Endothelial cell of umbilical vein (primary cell): ENCODE measurements around the gene NR4A3. TPM values are rescaled to one million over a fixed set of nuclear protein-coding genes. Genes with fewer than 3 reads are reported as not detected.

Experiments
- BruUV-seq: library from RNA; stranded (reverse); fragments of 400-500 nt; replicated peaks from 2 replicates; lab custom pipeline; 2021; lab: Mats Ljungman, UMichigan
- CTCF ChIA-PET: fragments of 300-600, 350-600 bp; sonication (Branson Sonifier 250); formaldehyde crosslinking; loops from one replicate; lab custom pipeline; 2021; ENCODE audit warnings: antibody characterized with exemption, inconsistent platforms; lab: Charles Lee
- POLR2A ChIA-PET: fragments of 300-600, 350-600 bp; sonication (Branson Sonifier 250); formaldehyde crosslinking; loops from one replicate; lab custom pipeline; 2021; ENCODE audit warnings: antibody characterized with exemption, inconsistent platforms; lab: Charles Lee
- DNase-seq: peaks from one replicate; pipeline ENCODE4 v3.0.0-alpha.2; 2011; ENCODE audit warnings: low read depth, low spot score
- FAIRE-seq: peaks from 2 replicates; lab custom pipeline; 2011; peaks lifted over from hg19 to GRCh38; lab: Jason Lieb, UNC
- H2AFZ ChIP-seq: 2 replicates; pipeline ENCODE4 v1.6.0; 2012; ENCODE audit warnings: low read depth, low read length, control low read depth, inconsistent platforms
- H3K27ac ChIP-seq: 2 replicates; pipeline ENCODE4 v1.5.1; 2011; ENCODE audit warnings: low read depth, mild to moderate bottlenecking, control low read depth, low read length, moderate library complexity; ENCODE audit not compliant: insufficient read depth
- H3K27me3 ChIP-seq, 2 experiments: 2 replicates each; pipeline versions ENCODE4 v1.6.0 to v1.6.1; 2011; ENCODE audit warnings: low read length in 2 of 2, mixed read lengths in 1 of 2; ENCODE audit not compliant: control insufficient read depth in 2 of 2, insufficient read depth in 2 of 2
- H3K36me3 ChIP-seq, 2 experiments: 2 replicates in 1 of 2; 3 replicates in 1 of 2; pipeline ENCODE4 v1.5.1; 2011; ENCODE audit warnings: low read length in 2 of 2, mild to moderate bottlenecking in 1 of 2, moderate library complexity in 1 of 2; ENCODE audit not compliant: control insufficient read depth in 2 of 2, insufficient read depth in 2 of 2; ENCODE audit errors: extremely low read depth in 1 of 2
- H3K4me1 ChIP-seq: 3 replicates; pipeline ENCODE4 v1.5.1; 2011; ENCODE audit warnings: mild to moderate bottlenecking, low read length; ENCODE audit not compliant: control insufficient read depth, insufficient read depth; ENCODE audit errors: extremely low read depth
- H3K4me2 ChIP-seq: 2 replicates; pipeline ENCODE4 v1.6.1; 2011; ENCODE audit warnings: low read length, control low read depth, mixed read lengths; ENCODE audit not compliant: insufficient read depth
- H3K4me3 ChIP-seq, 3 experiments: fragments of 200-600 bp in 1 of 3; sonication (generic), shearing (Covaris generic) in 1 of 3; replicated peaks in 1 of 3; 2 replicates each; pipeline ENCODE4 v1.5.1; 2011 to 2016; ENCODE audit warnings: control low read depth in 3 of 3, low read length in 3 of 3, mild to moderate bottlenecking in 2 of 3, inconsistent platforms in 1 of 3, low read depth in 1 of 3, moderate library complexity in 1 of 3; ENCODE audit not compliant: insufficient read depth in 1 of 3
- H3K79me2 ChIP-seq: 2 replicates; pipeline ENCODE4 v1.6.0; 2012; ENCODE audit warnings: low read length, inconsistent platforms; ENCODE audit not compliant: control insufficient read depth, insufficient read depth
- H3K9ac ChIP-seq: replicated peaks from 2 replicates; pipeline ENCODE3; 2011; ENCODE audit warnings: low read length, control low read depth; ENCODE audit not compliant: insufficient read depth; ENCODE audit errors: extremely low read depth
- H3K9me1 ChIP-seq: replicated peaks from 3 replicates; pipeline ENCODE4 v1.6.0; 2011; ENCODE audit warnings: mild to moderate bottlenecking, low read length; ENCODE audit not compliant: control insufficient read depth, insufficient read depth; ENCODE audit errors: extremely low read depth
- H3K9me3 ChIP-seq: replicated peaks from 2 replicates; pipeline ENCODE4 v1.5.1; 2012; ENCODE audit warnings: low read length, inconsistent platforms; ENCODE audit not compliant: control insufficient read depth, insufficient read depth
- H4K20me1 ChIP-seq: replicated peaks from 2 replicates; pipeline ENCODE3; 2011; ENCODE audit warnings: mild to moderate bottlenecking, low read length; ENCODE audit not compliant: control insufficient read depth, insufficient read depth; ENCODE audit errors: extremely low read depth
- CTCF ChIP-seq, 2 donors: IDR thresholded peaks; 1 replicate in 1 of 2; 2 replicates in 1 of 2; pipeline ENCODE4 v1.5.1; 2011; ENCODE audit warnings: low read length in 2 of 2, mild to moderate bottlenecking in 2 of 2, moderate library complexity in 2 of 2, control low read depth in 1 of 2, inconsistent platforms in 1 of 2, low read depth in 1 of 2; ENCODE audit not compliant: insufficient read depth in 1 of 2; ENCODE audit errors: extremely low read depth in 1 of 2
- EZH2 ChIP-seq: IDR thresholded peaks from 2 replicates; pipeline ENCODE4 v1.6.1; 2012; ENCODE audit warnings: borderline replicate concordance, low read depth, mild to moderate bottlenecking, moderate library complexity, low read length, inconsistent platforms; ENCODE audit not compliant: severe bottlenecking
- FOS ChIP-seq: IDR thresholded peaks from 2 replicates; pipeline ENCODE4 v1.6.1; 2011; ENCODE audit warnings: mild to moderate bottlenecking, low read length, moderate library complexity, borderline replicate concordance; ENCODE audit not compliant: insufficient read depth
- GATA2 ChIP-seq: IDR thresholded peaks from 2 replicates; pipeline ENCODE4 v1.7.0; 2011; ENCODE audit warnings: low read depth, mild to moderate bottlenecking, moderate library complexity, mixed read lengths, low read length; ENCODE audit not compliant: insufficient read length, insufficient read depth
- JUN ChIP-seq: IDR thresholded peaks from 2 replicates; pipeline ENCODE4 v1.6.1; 2011; ENCODE audit warnings: borderline replicate concordance, low read depth; ENCODE audit not compliant: insufficient read length, insufficient read depth
- MAX ChIP-seq: IDR thresholded peaks from 2 replicates; pipeline ENCODE4 v1.6.1; 2011; ENCODE audit not compliant: insufficient read depth, insufficient read length
- MYC ChIP-seq: IDR thresholded peaks from one replicate; pipeline ENCODE4 v1.6.1; 2011; ENCODE audit warnings: mild to moderate bottlenecking, low read depth, low read length
- POLR2A ChIP-seq: IDR thresholded peaks from 2 replicates; pipeline ENCODE4 v1.6.1; 2012; ENCODE audit warnings: low read depth, mild to moderate bottlenecking, control low read depth, low read length
- POLR2AphosphoS5 ChIP-seq: IDR thresholded peaks from 2 replicates; pipeline ENCODE4 v1.6.1; 2012; ENCODE audit warnings: low read depth, mild to moderate bottlenecking, control low read depth, low read length, moderate library complexity; ENCODE audit not compliant: insufficient read depth
- dilution Hi-C: fragments of 300-500 bp; cut with MboI; formaldehyde crosslinking; loops from one replicate; pipeline ENCODE4 v1.15.0; 2019; ENCODE audit warnings: low sequenced_read_pairs; ENCODE audit not compliant: extremely low pct_ligation_motif_present
- intact Hi-C: fragments of 100-400 bp; cut with micrococcal nuclease; formaldehyde crosslinking; loops from one replicate; pipeline ENCODE4 v1.10.0; 2022
- polyA plus RNA-seq, 4 experiments: library from polyadenylated mRNA; depleted of rRNA in 3 of 4; stranded (reverse) in 3 of 4; unstranded in 1 of 4; fragments of >200 nt; gene quantifications; 2 replicates each; pipeline versions ENCODE4 v1.2.1 to v1.2.3, GENCODE V29; 2011 to 2012; ENCODE audit warnings: missing spikeins in 1 of 4
- total RNA-seq: library from RNA; stranded (reverse); gene quantifications from 2 replicates; pipeline ENCODE4 v1.2.3, GENCODE V29; 2021

Gene NR4A3
- total and polyA plus RNA-seq, 2 donors (not counting 3 experiments of a cell fraction or from before 2014, with no cell fraction given): 0.11 to 0.22 TPM

GRCh38 chr9:99811598-99812383 lies 9.9 kb upstream of the NR4A3 start:
- ChIA-PET CTCF (interaction anchor here (1.4 to 2.8 kb wide), 5 partner anchors 9 to 627 kb away, joined by 3 to 9 read pairs (median 6); partner anchors contain the start of gene NR4A3), POLR2A (no interaction called here)
- H4K20me1 ChIP-seq: no peaks in the 10 kb centered on the region
- H3K27me3 ChIP-seq: no peaks in the 10 kb centered on the region
- H3K9ac ChIP-seq: no peak overlapping the region
- intact Hi-C loops (no loop called here), dilution Hi-C loops (no loop called here)
- no peaks in the 10 kb centered on the region for H3K36me3 ChIP-seq
- no peak overlapping the region for H2AFZ ChIP-seq
- no peak overlapping the region for H3K27ac ChIP-seq
- no peak overlapping the region for H3K4me3 ChIP-seq
- BruUV-seq: no TSS peak
- DNase-seq (no peak), FAIRE-seq (no peak)
- H3K9me3 ChIP-seq: no peaks in the 10 kb centered on the region
- H3K79me2 ChIP-seq: no peaks in the 10 kb centered on the region
- no peaks in the 10 kb centered on the region for H3K4me1 ChIP-seq
- H3K9me1 ChIP-seq: no peaks in the 10 kb centered on the region
- no peak overlapping the region for H3K4me2 ChIP-seq
- TF ChIP-seq POLR2A (no peak), EZH2 (no peak), JUN (no peak), POLR2AphosphoS5 (no peak)

- ChIA-PET POLR2A (no interaction called here), CTCF (interaction anchor here (0.8 kb wide), 1 partner anchor 197 kb away, joined by 3 read pairs; no protein-coding TSS in a partner anchor)
- Histone ChIP-seq H3K27me3 (no peaks in the 10 kb centered on the region), H3K4me3 (no peak overlapping the region), H3K4me1 (peaks cover 1% of the 10 kb centered on the region), H3K27ac (no peak overlapping the region), H3K9ac (no peak overlapping the region), H3K9me3 (no peaks in the 10 kb centered on the region), H3K36me3 (no peaks in the 10 kb centered on the region), H3K79me2 (no peaks in the 10 kb centered on the region), H4K20me1 (no peaks in the 10 kb centered on the region), H3K4me2 (no peak overlapping the region), H2AFZ (no peak overlapping the region), H3K9me1 (no peaks in the 10 kb centered on the region)
- no TSS peak for BruUV-seq
- dilution Hi-C loops: no loop called here
- FAIRE-seq (no peak), DNase-seq (no peak)
- TF ChIP-seq MYC: no peak
- no peak for TF ChIP-seq MAX
- no peak for TF ChIP-seq CTCF (IDR thresholded peaks at IDR 0.05; ENCODE audit: extremely low read depth in 1 of 2, insufficient read depth in 1 of 2, low read depth in 1 of 2, low read length in 2 of 2)
- no peak for TF ChIP-seq JUN
- TF ChIP-seq POLR2AphosphoS5: no peak
- no peak for TF ChIP-seq FOS
- no peak for TF ChIP-seq GATA2
- TF ChIP-seq POLR2A: no peak
- no peak for TF ChIP-seq EZH2
- intact Hi-C loops: no loop called here
Observed at GRCh38 chr9:99813739-99814138, 7.9 kb upstream of the NR4A3 start.
